GM19468 (cell line): ENCODE data around the gene TOM1.
"Not testable (repeated sequence)": the region's sequence is repeated elsewhere in the genome, so short reads cannot be mapped to it uniquely, and the experiment has no call there.

Experiments
- ATAC-seq: cut with Tn5 transposase; IDR thresholded peaks from one replicate; pipeline ENCODE4 v1.9.1; 2021; ENCODE audit warnings: mild to moderate bottlenecking, moderate library complexity, moderate number of reproducible peaks; ENCODE audit not compliant: unreplicated experiment; ENCODE audit errors: extremely low read depth

Gene TOM1

DNA sequence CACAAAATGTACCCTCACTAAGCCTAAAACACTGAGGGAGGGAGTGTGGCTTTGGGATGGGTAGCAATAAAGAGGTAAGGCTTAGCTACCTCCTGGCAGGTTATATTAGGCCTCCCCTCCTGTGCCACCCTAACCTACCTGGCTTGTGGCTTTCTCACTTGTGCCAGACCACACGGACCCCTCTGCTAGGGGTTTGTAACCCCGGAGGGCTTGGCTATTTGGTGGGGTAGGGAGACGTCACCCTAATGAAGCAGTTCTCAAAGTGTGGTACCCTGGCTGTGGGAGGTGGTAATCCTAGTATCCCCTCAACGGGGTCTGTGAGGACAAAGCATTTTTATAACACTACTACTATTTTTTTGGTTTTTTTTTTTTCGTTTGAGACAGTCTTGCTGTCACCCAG, 91.2 kb downstream of the TOM1 start:
- no peak for ATAC-seq

DNA sequence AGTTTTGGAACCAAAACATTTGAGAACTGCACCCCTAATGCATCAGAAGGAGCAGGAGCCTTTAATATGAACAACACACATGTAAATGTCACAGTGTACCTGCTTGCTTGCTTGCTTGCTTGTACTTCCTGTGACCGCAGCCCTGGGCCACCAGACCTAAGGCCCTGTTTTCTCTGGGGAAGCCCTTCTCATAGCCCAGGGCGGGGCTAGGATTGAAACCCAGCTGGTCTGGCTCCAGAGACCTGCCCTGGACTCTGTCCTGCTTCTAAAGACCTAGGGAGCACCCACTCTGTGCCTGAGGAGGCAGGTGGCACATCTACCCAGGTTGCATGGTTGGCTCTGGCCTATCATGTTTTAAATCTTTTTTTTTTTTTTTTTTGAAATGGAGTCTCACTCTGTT, 92.7 kb downstream of the TOM1 start:
- ATAC-seq = no peak

DNA sequence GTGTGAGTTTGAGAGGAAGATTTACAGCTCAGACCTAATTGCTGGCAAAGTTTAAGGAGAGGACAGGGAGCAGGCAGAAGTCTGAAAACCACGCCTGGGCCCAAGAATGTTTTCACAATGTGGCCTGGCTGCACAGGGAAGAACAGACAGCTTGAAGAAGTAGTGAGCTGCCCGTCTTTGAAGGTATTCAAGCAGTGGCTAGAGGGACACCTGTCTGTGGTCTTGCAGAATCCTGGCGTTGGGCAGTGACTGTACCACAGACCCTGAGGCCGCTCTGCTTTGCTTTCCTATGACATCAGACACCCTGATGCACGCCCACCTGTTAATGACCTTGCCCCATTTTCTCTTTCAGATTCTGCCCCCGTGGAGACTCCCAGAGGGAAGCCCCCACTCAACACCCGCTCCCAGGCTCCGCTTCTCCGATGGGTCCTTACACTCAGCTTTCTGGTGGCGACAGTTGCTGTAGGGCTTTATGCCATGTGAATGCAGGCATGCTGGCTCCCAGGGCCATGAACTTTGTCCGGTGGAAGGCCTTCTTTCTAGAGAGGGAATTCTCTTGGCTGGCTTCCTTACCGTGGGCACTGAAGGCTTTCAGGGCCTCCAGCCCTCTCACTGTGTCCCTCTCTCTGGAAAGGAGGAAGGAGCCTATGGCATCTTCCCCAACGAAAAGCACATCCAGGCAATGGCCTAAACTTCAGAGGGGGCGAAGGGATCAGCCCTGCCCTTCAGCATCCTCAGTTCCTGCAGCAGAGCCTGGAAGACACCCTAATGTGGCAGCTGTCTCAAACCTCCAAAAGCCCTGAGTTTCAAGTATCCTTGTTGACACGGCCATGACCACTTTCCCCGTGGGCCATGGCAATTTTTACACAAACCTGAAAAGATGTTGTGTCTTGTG, 93.7 kb downstream of the TOM1 start:
- ATAC-seq = no peak

DNA sequence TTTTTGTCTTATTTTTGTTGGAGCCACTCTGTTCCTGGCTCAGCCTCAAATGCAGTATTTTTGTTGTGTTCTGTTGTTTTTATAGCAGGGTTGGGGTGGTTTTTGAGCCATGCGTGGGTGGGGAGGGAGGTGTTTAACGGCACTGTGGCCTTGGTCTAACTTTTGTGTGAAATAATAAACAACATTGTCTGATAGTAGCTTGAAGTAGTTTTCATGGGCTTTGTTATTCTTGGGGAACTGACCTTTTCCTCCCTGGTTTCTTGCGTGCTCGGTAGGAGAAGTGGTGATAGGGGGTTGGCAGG, 94.3 kb downstream of the TOM1 start:
- ATAC-seq = no peak

DNA sequence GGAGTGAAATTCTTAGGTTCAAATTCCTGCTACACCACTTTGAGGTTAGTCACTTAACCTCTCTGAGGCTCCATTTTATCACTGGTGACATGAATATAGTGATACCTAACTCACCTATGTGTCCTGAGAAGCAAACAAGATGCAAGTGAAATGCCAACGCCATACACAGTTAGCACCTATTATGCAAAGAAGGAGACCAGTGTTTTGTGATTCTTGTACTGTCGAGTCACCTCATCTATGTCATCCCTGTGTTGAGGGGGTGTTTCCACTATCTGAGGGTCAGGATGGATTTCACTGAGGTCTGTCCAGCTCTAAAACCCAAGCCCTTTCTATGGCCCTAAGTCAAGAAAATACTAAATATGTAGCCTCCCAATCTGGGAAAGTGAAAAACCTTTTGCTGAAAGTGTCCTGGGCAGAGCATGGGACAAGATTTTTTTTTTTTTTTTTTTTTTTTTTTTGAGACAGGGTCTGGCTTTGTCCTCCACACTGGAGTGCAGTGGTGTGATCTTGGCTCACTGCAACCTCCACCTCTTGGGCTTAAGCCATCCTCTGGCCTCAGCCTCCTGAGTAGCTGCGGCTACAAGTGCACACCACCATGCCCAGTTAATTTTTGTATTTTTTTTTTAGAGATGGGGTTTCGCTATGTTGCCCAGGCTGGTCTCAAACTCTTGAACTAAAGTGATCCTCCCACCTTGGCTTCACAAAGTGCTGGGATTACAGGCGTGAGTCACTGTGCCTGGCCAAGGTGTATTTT, 95.3 kb downstream of the TOM1 start:
- ATAC-seq = no peak

DNA sequence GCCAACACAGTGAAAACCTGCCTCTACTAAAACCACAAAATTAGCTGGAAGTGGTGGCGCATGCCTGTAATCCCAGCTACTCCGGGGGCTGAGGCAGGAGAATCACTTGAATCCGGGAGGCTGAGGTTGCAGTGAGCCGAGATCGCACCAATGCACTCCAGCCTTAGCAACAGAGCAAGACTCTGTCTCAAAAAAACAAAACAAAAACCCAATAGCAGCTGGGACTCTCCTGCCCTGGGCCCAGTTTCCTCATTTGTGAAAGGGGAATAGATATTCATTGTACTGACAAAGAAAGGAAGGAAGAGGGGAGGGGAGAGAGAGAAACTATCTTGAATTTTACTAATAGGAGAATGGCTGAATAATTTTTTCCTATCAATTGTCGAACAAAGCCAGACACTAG, 96.9 kb downstream of the TOM1 start:
- ATAC-seq = not testable (repeated sequence)

DNA sequence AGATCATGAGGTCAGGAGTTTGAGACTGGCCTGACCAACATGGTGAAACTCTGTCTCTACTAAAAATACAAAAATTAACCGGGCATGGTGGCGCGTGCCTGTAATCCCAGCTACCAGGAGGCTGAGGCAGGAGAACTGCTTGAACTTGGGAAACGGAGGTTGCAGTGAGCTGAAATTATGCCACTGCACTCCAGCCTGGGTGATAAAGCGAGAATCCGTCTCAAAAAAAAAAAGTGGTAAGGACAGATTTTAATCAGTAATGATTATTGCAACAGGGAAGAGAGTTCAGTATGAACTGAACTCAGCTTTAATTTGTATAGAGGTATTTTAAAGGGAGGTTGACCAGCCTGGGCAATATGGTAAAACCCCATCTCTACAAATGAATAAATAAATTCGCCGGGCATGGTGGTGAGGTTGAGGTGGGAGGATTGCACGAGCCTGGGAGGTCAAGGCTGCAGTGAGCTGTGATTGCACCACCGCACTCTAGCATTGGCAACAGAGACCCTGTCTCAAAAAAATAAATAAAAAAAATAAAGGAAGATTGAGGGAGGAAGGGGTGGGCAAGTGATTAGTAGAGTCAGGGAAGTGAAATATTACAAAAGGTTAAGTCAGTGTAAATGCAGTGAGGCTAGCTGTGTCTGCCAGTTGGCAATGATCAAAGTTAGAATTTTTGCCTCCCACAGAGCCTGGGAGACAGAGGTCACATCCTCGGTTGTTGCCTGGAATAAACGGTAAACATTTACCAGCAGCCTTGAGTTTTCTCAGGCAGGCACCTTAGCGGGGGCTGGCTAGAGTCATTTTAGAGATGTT, 97.6 kb downstream of the TOM1 start:
- no peak for ATAC-seq
